ENCODE results near the gene RANBP1. TPM values are rescaled to one million over a fixed set of nuclear protein-coding genes. Genes with fewer than 3 reads are reported as not detected.
A peak's percentile ranks its signal among the peaks of the same experiment; 100 is the strongest.

RANBP1 gene
- total and polyA plus RNA-seq, 2 experiments from 2014 or later = 233 to 253 TPM

- H3K9me2 ChIP-seq (ENCODE audit: insufficient read depth) = no peaks in the 10 kb centered on the region
- no peaks in the 10 kb centered on the region for H3K9me3 ChIP-seq (ENCODE audit: low read depth)
- H3K9ac ChIP-seq = no peak overlapping the region
- TF ChIP-seq EZH2 (IDR thresholded peaks at IDR 0.05; ENCODE audit: insufficient read depth, poor library complexity, severe bottlenecking) = no peak
- TF ChIP-seq EZH2phosphoT487 (IDR thresholded peaks at IDR 0.05; ENCODE audit: insufficient read depth, low read depth) = no peak
- no peaks in the 10 kb centered on the region for H3K27me3 ChIP-seq (replicated peaks; ENCODE audit: insufficient read depth)
- H3K4me3 ChIP-seq = no peak overlapping the region
- H2AFZ ChIP-seq = no peak overlapping the region
- no peak overlapping the region for H3K4me2 ChIP-seq (ENCODE audit: unreplicated experiment)
- peaks cover 14% of the 10 kb centered on the region; the same call in 1 of the 2 replicates for H3K36me3 ChIP-seq (ENCODE audit: low read depth)
- 80 to 84% methylated on average over 21 to 23 of the region's 23 CpGs for WGBS, 2 experiments (ENCODE audit: low coverage in 1 of 2, low lambda C conversion rate in 2 of 2, missing lambda C conversion rate in 2 of 2)
- peak; percentile 27 for DNase-seq
- peaks cover 18% of the 10 kb centered on the region for H3F3A ChIP-seq (ENCODE audit: insufficient read depth)
- peaks cover 7% of the 10 kb centered on the region for H3K4me1 ChIP-seq (ENCODE audit: insufficient read depth)
- peaks cover 9% of the 10 kb centered on the region for H4K20me1 ChIP-seq (ENCODE audit: insufficient read depth)
- H3K27ac ChIP-seq = no peak overlapping the region
- in situ Hi-C loops (cut with MboI) = no loop called here
- peaks cover 92% of the 10 kb centered on the region for H3K79me2 ChIP-seq (ENCODE audit: insufficient read depth)
These were observed 31.1 kb upstream of the RANBP1 start for GRCh38 chr22:20084547-20085413.

DNA sequence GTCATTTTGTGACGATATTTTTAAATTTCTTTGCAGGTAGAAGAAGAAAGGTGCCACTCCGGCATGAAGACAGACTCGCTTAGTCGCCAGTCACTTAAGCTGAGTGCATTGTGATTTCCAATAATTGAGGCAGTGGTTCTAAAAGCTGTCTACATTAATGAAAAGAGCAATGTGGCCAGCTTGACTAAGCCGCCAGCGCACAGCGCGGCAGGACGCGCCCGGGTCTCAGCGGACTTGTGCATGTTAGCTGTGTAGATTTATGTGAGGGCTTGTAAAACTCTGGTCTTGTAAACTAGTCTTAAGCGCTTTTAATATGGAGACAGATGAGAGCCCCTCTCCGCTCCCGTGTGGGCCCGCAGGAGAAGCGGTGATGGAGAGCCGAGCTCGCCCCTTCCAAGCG is 30.3 kb upstream of the RANBP1 start:
- Histone ChIP-seq H3K4me3 (no peak overlapping the region), H3K4me2 (ENCODE audit: unreplicated experiment) (no peak overlapping the region), H3K9ac (no peak overlapping the region), H2AFZ (no peak overlapping the region), H3F3A (ENCODE audit: insufficient read depth) (peaks cover 21% of the 10 kb centered on the region), H3K36me3 (ENCODE audit: low read depth) (peaks cover 21% of the 10 kb centered on the region; the same call in 1 of the 2 replicates), H3K27me3 (replicated peaks; ENCODE audit: insufficient read depth) (no peaks in the 10 kb centered on the region), H3K79me2 (ENCODE audit: insufficient read depth) (peaks cover 91% of the 10 kb centered on the region), H4K20me1 (ENCODE audit: insufficient read depth) (peaks cover 9% of the 10 kb centered on the region), H3K9me2 (ENCODE audit: insufficient read depth) (no peaks in the 10 kb centered on the region), H3K9me3 (ENCODE audit: low read depth) (no peaks in the 10 kb centered on the region), H3K4me1 (ENCODE audit: insufficient read depth) (peaks cover 14% of the 10 kb centered on the region), H3K27ac (no peak overlapping the region)
- in situ Hi-C loops (cut with MboI) = no loop called here
- 92 to 94% methylated on average over 20 of the region's 20 CpGs for WGBS, 2 experiments (ENCODE audit: low coverage in 1 of 2, low lambda C conversion rate in 2 of 2, missing lambda C conversion rate in 2 of 2)
- no peak for TF ChIP-seq EZH2phosphoT487 (IDR thresholded peaks at IDR 0.05; ENCODE audit: insufficient read depth, low read depth)
- TF ChIP-seq EZH2 (IDR thresholded peaks at IDR 0.05; ENCODE audit: insufficient read depth, poor library complexity, severe bottlenecking) = no peak
- DNase-seq = no peak

DNA sequence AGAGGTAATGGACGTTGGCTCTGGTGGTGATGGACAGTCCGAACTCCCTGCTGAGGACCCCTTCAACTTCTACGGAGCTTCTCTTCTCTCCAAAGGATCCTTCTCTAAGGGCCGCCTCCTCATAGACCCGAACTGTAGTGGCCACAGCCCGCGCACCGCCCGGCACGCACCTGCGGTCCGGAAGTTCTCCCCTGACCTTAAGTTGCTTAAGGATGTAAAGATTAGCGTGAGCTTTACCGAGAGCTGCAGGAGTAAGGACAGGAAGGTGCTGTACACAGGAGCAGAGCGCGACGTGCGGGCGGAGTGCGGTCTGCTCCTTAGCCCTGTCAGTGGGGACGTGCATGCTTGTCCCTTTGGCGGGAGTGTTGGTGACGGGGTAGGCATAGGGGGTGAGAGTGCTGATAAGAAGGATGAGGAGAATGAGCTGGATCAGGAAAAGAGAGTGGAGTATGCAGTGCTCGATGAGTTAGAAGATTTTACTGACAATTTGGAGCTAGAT is 29.8 kb upstream of the RANBP1 start:
- no peak for DNase-seq
- in situ Hi-C loops (cut with MboI) = no loop called here
- 89 to 93% methylated on average over 24 of the region's 24 CpGs for WGBS, 2 experiments (ENCODE audit: low coverage in 1 of 2, low lambda C conversion rate in 2 of 2, missing lambda C conversion rate in 2 of 2)
- no peak overlapping the region for H3K4me2 ChIP-seq (ENCODE audit: unreplicated experiment)
- no peak overlapping the region for H2AFZ ChIP-seq
- H3K9me3 ChIP-seq (ENCODE audit: low read depth) = no peaks in the 10 kb centered on the region
- H3K27me3 ChIP-seq (replicated peaks; ENCODE audit: insufficient read depth) = no peaks in the 10 kb centered on the region
- peaks cover 17% of the 10 kb centered on the region; the same call in 1 of the 2 replicates for H3F3A ChIP-seq (ENCODE audit: insufficient read depth)
- peaks cover 91% of the 10 kb centered on the region for H3K79me2 ChIP-seq (ENCODE audit: insufficient read depth)
- H4K20me1 ChIP-seq (ENCODE audit: insufficient read depth) = peaks cover 9% of the 10 kb centered on the region
- no peak overlapping the region for H3K9ac ChIP-seq
- H3K4me3 ChIP-seq = no peak overlapping the region
- peaks cover 26% of the 10 kb centered on the region; the same call in 1 of the 2 replicates for H3K36me3 ChIP-seq (ENCODE audit: low read depth)
- no peak overlapping the region for H3K27ac ChIP-seq
- TF ChIP-seq EZH2phosphoT487 (IDR thresholded peaks at IDR 0.05; ENCODE audit: insufficient read depth, low read depth) (no peak), EZH2 (IDR thresholded peaks at IDR 0.05; ENCODE audit: insufficient read depth, poor library complexity, severe bottlenecking) (no peak)
- no peaks in the 10 kb centered on the region for H3K9me2 ChIP-seq (ENCODE audit: insufficient read depth)
- peaks cover 16% of the 10 kb centered on the region for H3K4me1 ChIP-seq (ENCODE audit: insufficient read depth)

DNA sequence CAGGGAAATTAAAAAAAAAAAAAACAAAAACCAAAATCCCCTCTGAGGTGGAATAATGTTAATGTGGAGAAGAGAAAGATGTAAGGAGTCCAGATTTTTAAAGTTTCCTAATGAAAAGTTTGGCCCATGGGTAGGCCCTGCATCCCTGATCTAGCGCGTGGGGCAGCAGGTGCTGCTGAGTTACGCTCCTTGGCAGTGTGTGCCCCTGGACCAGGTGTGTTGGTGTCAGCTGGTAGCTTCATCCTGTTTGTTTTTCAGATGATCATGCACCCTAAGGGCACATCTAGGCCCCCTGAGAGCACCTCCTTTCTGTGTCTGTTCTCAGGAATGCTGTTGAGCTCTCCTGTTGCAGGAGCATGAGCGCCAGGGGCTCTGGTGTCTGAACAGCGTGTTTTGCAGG is 29.1 kb upstream of the RANBP1 start:
- H3K9ac ChIP-seq = no peak overlapping the region
- H3K79me2 ChIP-seq (ENCODE audit: insufficient read depth) = peaks cover 91% of the 10 kb centered on the region
- H4K20me1 ChIP-seq (ENCODE audit: insufficient read depth) = peaks cover 9% of the 10 kb centered on the region
- WGBS, 2 experiments (ENCODE audit: low coverage in 1 of 2, low lambda C conversion rate in 2 of 2, missing lambda C conversion rate in 2 of 2) = 97 to 100% methylated on average over 5 of the region's 5 CpGs
- H3K36me3 ChIP-seq (ENCODE audit: low read depth) = peaks cover 32% of the 10 kb centered on the region; the same call in 1 of the 2 replicates
- H3F3A ChIP-seq (ENCODE audit: insufficient read depth) = peaks cover 13% of the 10 kb centered on the region; the same call in 1 of the 2 replicates
- H3K9me2 ChIP-seq (ENCODE audit: insufficient read depth) = no peaks in the 10 kb centered on the region
- no peak overlapping the region for H3K27ac ChIP-seq
- TF ChIP-seq EZH2 (IDR thresholded peaks at IDR 0.05; ENCODE audit: insufficient read depth, poor library complexity, severe bottlenecking) = no peak
- TF ChIP-seq EZH2phosphoT487 (IDR thresholded peaks at IDR 0.05; ENCODE audit: insufficient read depth, low read depth) = no peak
- H3K4me3 ChIP-seq = no peak overlapping the region
- no peak overlapping the region for H3K4me2 ChIP-seq (ENCODE audit: unreplicated experiment)
- H3K27me3 ChIP-seq (replicated peaks; ENCODE audit: insufficient read depth) = no peaks in the 10 kb centered on the region
- no peaks in the 10 kb centered on the region for H3K9me3 ChIP-seq (ENCODE audit: low read depth)
- no peak for DNase-seq
- peaks cover 10% of the 10 kb centered on the region for H3K4me1 ChIP-seq (ENCODE audit: insufficient read depth)
- H2AFZ ChIP-seq = no peak overlapping the region
- in situ Hi-C loops (cut with MboI) = no loop called here
